DMS153 treated with DMSO at 0.1 percent for 48 hours (cell line): Measurements from ENCODE around the gene HELZ.

Experiments used
- DNase-seq: peaks from one replicate; lab custom pipeline; 2025; ENCODE audit not compliant: unreplicated experiment; lab: John Stamatoyannopoulos, UW

Gene HELZ

DNA sequence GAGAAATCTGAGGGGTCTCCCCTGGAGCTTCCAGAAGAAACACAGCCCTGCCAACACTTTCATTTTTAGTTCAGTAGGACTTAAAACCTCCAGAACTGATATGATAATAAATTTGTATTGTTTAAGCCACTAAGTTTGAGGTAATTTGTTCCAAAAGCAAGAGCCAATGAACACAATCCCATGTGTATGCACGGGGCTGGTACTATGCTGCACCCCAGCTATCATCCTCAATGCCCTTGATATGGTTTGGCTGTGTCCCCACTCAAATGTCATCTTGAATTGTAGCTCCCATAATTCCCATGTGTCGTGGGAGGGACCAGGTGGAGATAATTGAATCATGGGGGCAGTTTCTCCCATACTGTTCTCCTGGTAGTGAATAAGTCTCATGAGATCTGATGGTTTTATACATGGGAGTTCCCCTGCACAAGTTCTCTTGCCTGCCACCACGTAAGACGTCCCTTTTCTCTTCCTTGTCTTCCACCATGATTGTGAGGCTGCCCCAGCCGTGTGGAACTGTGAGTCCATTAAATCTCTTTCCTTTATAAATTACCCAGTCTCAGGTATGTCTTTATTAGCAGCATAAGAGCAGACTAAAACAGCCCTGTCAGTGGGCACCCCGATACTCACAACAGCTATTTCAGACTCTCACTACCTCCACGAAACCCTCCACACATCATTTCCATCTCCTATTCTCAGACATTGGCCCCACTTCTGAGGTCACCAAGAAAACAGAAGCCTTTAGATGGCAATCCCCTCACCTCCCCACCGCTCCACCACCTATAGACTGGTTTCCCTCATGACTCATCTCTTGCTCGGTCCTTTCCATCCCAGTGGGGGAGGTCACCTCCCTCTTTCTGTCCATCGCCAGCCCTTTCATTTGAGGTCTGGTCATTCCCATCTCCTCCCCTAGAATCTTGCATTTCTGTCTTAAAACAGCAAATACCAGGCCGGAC is 209.6 kb downstream of the HELZ start:
- no peak for DNase-seq

DNA sequence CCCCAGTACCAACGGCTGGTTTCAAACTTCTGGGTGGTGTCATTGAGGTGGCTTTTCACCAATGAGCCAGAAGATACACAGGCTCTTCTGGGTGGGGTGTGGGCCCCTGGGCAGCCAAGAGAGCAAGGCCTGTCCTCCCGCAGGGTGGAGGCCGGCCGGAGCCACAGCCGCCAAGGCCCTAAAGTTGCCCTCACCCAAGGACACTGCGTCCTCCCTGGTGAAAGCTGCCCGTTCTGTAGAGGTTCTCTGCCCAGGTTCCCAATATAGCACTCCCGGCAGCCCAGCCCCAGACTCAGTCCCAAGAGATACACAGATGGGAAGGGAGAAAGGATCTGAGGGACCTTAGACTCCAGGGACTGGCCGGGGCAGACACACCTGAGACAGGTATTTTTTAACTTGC is 211.4 kb downstream of the HELZ start:
- DNase-seq = no peak

- DNase-seq = no peak
These were observed 212.0 kb downstream of the HELZ start for GRCh38 chr17:67032985-67033384.

GRCh38 chr17:67032382-67032781 is 212.6 kb downstream of the HELZ start:
- no peak for DNase-seq

DNA sequence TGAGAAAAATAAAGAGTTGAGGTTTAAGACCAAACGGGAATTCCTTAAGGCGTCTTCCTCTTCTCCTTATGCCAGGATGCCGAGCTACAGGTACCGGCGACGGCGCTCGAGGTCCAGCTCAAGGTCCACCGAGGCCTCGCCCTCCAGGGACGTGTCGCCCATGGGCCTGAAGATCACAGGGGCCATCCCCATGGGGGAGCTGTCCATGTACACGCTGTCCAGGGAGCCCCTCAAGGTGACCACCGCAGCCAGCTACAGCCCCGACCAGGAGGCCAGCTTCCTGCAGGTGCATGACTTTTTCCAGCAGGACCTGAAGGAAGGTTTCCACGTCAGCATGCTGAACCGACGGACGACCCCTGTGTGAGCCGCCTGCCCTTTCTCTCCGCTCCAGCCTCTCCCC is 214.4 kb downstream of the HELZ start:
- DNase-seq = no peak

DNA sequence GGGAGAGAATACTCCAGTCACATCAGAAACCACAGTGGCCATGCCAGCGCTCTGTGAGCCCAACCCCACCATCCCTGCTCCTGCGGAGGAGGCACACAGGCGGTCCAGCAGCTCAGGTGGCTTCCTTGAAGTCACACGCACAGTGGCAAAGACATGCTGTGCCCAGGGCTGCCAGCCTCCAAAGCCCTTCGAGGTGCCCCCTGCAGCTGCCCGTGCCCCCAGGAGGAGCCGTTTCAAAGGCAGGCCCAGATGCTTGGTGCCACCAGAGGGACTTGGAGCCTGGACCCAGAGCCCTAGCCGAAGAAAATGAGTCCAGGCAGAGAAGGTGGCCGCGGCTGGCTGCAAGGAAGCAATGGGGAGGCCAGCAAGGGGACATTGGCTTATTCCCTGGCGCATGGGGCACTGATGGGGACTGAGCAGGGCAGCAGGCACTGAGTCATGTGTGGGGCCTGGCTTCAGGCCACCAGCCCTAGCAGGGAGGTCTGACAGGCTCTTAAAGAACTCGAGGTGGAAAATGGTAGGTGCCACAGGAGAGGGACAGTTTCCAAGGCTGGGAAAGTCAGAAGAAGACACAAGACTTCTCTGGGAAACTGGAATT is 217.9 kb downstream of the HELZ start:
- DNase-seq = no peak

DNA sequence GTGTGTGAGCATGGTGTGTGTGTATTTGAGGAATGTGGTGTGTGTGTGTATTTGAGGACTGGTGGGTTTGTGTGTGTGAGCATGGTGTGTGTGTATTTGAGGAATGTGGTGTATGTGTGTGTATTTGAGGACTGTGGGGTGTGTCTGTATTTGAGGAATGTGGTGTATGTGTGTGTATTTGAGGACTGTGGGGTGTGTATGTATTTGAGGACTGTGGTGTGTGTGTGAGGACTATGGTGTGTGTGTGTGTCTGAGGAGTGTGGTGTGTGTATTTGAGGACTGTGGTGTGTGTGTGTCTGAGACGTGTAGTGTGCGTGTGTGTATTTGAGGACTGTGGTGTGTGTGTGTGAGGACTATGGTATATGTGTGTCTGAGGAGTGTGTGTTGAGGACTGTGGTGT is 218.7 kb downstream of the HELZ start:
- DNase-seq = no peak

- no peak for DNase-seq
These were observed 219.7 kb downstream of the HELZ start for GRCh38 chr17:67025216-67025792.

- no peak for DNase-seq
These were observed 220.3 kb downstream of the HELZ start for GRCh38 chr17:67024736-67025135.

DNA sequence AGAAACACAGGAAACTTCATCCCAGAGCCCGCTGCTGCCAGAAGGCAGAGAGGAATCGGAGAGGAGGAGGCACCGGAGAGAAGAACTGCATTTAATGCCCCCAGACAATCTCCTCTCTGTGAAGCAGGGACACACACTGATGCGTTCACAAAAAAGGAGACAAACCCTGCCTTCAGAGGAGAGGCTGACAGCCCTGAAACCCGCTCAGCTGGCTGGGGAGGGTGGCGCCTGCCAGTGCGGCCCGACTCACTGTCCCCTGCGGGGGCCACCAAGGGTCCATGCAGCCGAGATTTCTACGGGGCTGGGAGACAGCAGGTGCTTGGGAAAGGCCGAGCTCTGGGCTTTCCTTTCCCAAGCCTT is 222.6 kb downstream of the HELZ start:
- DNase-seq = no peak

DNA sequence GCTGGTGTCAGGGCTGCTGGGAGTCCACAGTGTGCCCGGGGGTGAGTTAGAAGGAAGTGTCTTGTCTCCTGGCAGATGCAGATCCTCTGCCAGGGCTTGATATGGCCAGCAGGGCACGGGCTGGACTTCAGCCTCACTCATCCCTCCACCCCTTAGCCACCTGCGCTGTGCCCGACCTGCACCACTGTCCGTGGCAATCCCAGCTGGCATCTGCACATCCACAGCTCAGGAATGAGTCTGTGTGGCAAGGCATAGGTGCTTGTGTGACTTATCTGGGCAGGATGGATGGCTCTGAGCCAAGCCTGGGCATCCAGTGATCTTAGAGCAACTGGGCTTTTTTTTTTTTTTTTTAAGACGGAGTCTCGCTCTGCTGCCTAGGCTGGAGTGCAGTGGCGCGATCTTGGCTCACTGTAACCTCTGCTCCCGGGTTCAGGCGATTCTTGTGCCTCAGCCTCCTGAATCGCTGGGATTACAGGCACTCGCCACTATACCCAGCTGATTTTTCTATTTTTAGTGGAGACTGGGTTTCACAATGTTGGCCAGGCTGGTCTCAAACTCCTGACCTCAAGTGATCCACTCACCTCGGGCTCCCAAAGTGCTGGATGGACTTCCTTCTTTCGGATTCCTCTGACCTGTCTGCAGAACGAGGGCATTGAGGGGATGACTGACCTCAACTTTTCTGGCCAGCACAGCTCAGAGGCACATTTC is 223.1 kb downstream of the HELZ start:
- DNase-seq = no peak

DNA sequence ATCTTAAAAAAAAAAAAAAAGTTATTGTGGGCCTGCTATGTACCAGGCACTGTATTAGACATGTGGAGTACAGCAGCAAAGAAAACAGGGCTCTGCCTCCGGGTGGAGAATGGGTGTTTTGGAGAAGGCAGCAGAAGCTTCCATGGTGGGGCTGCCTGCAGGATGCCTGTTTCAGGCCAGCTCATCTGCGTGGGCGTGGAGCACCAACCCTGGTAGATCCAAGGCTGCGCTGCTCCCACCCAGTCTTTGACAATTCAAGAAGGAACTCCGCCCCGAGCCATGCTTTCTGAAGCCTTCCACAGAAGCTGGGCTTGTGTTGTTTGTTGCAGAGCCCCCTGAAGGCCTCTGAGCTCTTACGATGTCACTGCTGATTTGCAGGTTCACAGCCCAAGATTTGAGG is 223.8 kb downstream of the HELZ start:
- DNase-seq = no peak
